GM10248 (cell line): ENCODE results near the gene MYO10.

Experiments used
- CTCF ChIA-PET: fragments of 300-600 bp; sonication (Branson Sonifier 250); formaldehyde crosslinking; extraction: SDS; loops from one replicate; lab custom pipeline; 2021; ENCODE audit warnings: antibody characterized with exemption; lab: Yijun Ruan, JAX
- POLR2A ChIA-PET: fragments of 350-650 bp; sonication (Branson Sonifier 250); formaldehyde crosslinking; extraction: SDS; loops from one replicate; lab custom pipeline; 2020; ENCODE audit warnings: antibody characterized with exemption; lab: Yijun Ruan, JAX
- DNase-seq: peaks from one replicate; pipeline ENCODE4 v3.0.0; 2012; ENCODE audit errors: extremely low spot score
- TF ChIP-seq, protein P1 (sequence below): IDR thresholded peaks from 2 replicates; pipeline ENCODE4 v1.5.1; 2012; ENCODE audit warnings: mild to moderate bottlenecking, low read depth; ENCODE audit errors: extremely low read depth, missing control alignments, control extremely low read depth

The MYO10 gene

DNA sequence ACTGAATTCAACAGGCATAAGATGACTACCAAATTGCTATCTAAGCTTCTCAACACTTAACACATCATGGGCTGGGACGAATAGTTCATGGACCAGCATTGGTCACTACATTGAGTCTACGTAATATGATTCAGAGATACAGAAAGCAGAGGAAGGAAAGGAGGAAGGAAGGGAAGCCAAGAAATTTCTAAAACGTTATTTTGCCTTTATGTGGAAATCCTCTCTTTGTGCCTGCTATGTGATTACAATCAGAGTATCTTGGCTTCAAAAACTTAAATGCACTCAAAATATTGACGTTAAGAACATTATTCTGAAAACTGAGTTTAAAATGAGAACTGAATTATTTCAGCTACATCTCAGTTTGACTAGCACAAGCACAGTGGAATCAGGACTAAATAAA lies 231.1 kb downstream of the MYO10 start:
- CTCF ChIA-PET: interaction anchor here (0.7 kb wide), 1 partner anchor 12 kb away, joined by 3 read pairs; no protein-coding TSS in a partner anchor

DNA sequence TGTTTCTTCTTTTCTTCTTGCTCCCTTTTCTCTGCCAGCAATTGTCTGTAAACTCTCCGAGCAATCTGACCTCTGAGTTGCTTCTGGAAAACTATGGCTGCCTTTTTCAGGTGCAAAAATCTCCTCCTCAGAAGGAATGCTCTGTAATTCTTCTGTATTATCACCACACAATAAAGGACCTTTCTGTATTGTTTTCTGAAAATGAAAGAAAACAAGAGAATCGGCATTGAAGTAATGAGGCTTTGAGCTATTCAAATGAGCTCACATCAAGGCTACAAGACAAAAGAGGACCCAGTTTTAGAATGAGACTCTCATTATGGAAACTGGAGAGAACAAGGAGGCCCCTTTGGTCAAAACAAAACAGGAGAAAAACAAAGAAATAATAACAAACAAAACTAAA lies 233.1 kb downstream of the MYO10 start:
- ChIA-PET CTCF (interaction anchor here (1.0 kb wide), 1 partner anchor 12 kb away, joined by 3 read pairs; no protein-coding TSS in a partner anchor), POLR2A (no interaction called here)
- TF ChIP-seq, protein P1, sequence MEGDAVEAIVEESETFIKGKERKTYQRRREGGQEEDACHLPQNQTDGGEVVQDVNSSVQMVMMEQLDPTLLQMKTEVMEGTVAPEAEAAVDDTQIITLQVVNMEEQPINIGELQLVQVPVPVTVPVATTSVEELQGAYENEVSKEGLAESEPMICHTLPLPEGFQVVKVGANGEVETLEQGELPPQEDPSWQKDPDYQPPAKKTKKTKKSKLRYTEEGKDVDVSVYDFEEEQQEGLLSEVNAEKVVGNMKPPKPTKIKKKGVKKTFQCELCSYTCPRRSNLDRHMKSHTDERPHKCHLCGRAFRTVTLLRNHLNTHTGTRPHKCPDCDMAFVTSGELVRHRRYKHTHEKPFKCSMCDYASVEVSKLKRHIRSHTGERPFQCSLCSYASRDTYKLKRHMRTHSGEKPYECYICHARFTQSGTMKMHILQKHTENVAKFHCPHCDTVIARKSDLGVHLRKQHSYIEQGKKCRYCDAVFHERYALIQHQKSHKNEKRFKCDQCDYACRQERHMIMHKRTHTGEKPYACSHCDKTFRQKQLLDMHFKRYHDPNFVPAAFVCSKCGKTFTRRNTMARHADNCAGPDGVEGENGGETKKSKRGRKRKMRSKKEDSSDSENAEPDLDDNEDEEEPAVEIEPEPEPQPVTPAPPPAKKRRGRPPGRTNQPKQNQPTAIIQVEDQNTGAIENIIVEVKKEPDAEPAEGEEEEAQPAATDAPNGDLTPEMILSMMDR: no peak
- DNase-seq: no peak

More for the DNA sequence above, 231.1 kb downstream of the MYO10 start:
- POLR2A ChIA-PET: no interaction called here
- TF ChIP-seq, protein P1: no peak
- DNase-seq: no peak

GRCh38 chr5:16701134-16702099 lies 234.7 kb downstream of the MYO10 start:
- POLR2A ChIA-PET: no interaction called here
- CTCF ChIA-PET: no interaction called here
- DNase-seq: no peak
- TF ChIP-seq, protein P1: no peak

- DNase-seq: no peak
- CTCF ChIA-PET: no interaction called here
- POLR2A ChIA-PET: no interaction called here
- TF ChIP-seq, protein P1: no peak
Observed at GRCh38 chr5:16700081-16700480, 236.0 kb downstream of the MYO10 start.

DNA sequence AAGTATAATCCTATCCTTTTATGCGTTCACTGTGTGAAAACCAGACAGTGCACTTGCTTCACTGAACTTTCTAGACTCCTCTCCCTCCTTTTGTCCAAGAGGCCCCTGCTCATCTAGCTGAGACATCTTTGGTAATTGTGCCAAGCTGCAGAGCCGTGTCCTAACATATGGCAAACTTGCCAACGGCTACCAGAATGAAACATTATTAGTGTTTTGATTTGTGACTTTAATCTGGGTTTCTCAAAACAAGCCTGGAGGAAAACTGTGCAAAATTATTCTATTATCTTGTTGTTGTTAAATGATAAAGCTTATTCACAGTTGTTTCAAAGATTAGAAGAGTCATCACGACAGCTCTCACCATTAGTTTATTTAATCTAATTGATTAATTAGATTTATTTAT lies 240.3 kb downstream of the MYO10 start:
- POLR2A ChIA-PET: no interaction called here
- no peak for DNase-seq
- CTCF ChIA-PET: no interaction called here
- TF ChIP-seq, protein P1: no peak

DNA sequence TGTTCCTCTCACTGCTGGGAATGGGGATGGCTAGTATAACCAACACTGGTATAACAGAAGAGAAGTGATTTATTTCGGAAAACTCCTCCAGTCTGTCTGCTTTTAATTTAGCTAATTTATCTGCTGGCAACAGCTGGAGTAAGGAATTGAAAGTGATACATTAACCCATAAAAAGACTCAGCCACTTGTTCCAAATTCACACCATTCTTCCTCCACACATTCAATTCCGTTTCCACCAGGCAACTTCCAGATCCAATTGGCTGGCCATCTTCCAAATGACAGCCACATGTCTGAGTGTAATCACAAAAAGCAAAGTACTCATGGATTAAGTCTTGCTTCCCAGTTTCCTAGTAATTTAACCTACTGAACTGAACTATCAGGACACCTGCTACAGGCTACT lies 242.2 kb downstream of the MYO10 start:
- TF ChIP-seq, protein P1: no peak
- CTCF ChIA-PET: no interaction called here
- no peak for DNase-seq
- POLR2A ChIA-PET: no interaction called here
